ENCODE results near the gene TRIM14.
"Not testable (repeated sequence)": the region's sequence is repeated elsewhere in the genome, so short reads cannot be mapped to it uniquely, and the experiment has no call there.

Gene TRIM14

DNA sequence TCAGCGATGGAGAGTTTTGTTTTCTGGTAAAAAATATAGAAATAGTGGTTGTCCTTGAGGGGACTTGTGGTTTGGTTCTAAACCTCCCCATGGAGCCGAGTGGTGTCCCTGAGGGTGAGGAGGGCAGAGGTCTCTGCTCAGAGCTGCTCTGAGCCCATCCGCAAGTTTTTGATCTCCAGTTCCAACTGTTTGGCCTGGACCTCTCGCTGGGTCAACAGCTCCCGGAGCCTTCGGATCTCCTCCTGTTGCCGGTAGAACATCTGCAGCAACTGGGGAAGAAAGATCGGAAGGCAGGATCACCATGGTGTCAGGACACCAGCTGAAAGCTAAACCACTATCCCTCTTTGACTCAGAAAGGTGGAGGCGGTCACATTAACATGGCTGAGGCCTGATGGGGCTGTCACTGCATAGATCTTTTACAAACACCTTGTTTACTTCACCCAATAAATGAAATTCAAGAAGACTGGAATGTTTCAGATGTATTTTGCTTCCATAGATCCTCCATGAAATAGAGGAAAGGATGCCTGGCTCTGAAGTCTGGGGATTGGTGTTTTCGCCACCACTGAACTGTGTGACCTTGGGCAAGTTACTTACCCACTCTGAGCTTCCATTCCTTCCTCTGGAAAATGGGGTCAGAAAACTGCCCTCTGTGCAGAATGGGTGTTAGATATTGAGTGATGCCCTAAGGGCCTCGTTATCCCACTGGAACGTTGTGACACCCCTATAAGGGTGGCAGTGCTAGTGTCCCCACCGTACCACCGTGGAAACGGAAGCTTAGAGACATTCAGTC, 5.8 kb upstream of the TRIM14 start:
- H3K36me3 ChIP-seq (ENCODE audit: control insufficient read depth, low read depth, low read length): no peaks in the 10 kb centered on the region
- no peak overlapping the region for H3K4me3 ChIP-seq (ENCODE audit: low read length)
- H3K9ac ChIP-seq (ENCODE audit: low read length): no peak overlapping the region
- H3K4me1 ChIP-seq (ENCODE audit: control insufficient read depth, low read depth, low read length): no peaks in the 10 kb centered on the region
- no peaks in the 10 kb centered on the region for H3K27me3 ChIP-seq (ENCODE audit: control insufficient read depth, insufficient read depth, low read length)
- no peaks in the 10 kb centered on the region for H3K9me3 ChIP-seq (ENCODE audit: control insufficient read depth, low read depth, low read length)
- no peak overlapping the region for H3K27ac ChIP-seq (ENCODE audit: low read length)

GRCh38 chr9:98124091-98124490, 5.1 kb upstream of the TRIM14 start:
- not testable (repeated sequence) for H3K4me1 ChIP-seq (ENCODE audit: control insufficient read depth, low read depth, low read length); H3K27me3 ChIP-seq (ENCODE audit: control insufficient read depth, insufficient read depth, low read length); H3K9ac ChIP-seq (ENCODE audit: low read length); H3K4me3 ChIP-seq (ENCODE audit: low read length); H3K9me3 ChIP-seq (ENCODE audit: control insufficient read depth, low read depth, low read length); H3K36me3 ChIP-seq (ENCODE audit: control insufficient read depth, low read depth, low read length); H3K27ac ChIP-seq (ENCODE audit: low read length)

- H3K9me3 ChIP-seq (ENCODE audit: control insufficient read depth, low read depth, low read length): no peaks in the 10 kb centered on the region
- H3K27me3 ChIP-seq (ENCODE audit: control insufficient read depth, insufficient read depth, low read length): no peaks in the 10 kb centered on the region
- H3K27ac ChIP-seq (ENCODE audit: low read length): no peak overlapping the region
- H3K4me3 ChIP-seq (ENCODE audit: low read length): no peak overlapping the region
- no peaks in the 10 kb centered on the region for H3K4me1 ChIP-seq (ENCODE audit: control insufficient read depth, low read depth, low read length)
- H3K36me3 ChIP-seq (ENCODE audit: control insufficient read depth, low read depth, low read length): no peaks in the 10 kb centered on the region
- no peak overlapping the region for H3K9ac ChIP-seq (ENCODE audit: low read length)
Observed at GRCh38 chr9:98121058-98121457, 2.0 kb upstream of the TRIM14 start.

- Histone ChIP-seq H3K27me3 (ENCODE audit: control insufficient read depth, insufficient read depth, low read length) (no peaks in the 10 kb centered on the region), H3K36me3 (ENCODE audit: control insufficient read depth, low read depth, low read length) (no peaks in the 10 kb centered on the region), H3K4me1 (ENCODE audit: control insufficient read depth, low read depth, low read length) (no peaks in the 10 kb centered on the region), H3K27ac (ENCODE audit: low read length) (no peak overlapping the region), H3K9ac (ENCODE audit: low read length) (no peak overlapping the region), H3K9me3 (ENCODE audit: control insufficient read depth, low read depth, low read length) (no peaks in the 10 kb centered on the region), H3K4me3 (ENCODE audit: low read length) (no peak overlapping the region)
Observed at GRCh38 chr9:98120476-98120875, 1.5 kb upstream of the TRIM14 start.

- H3K4me1 ChIP-seq (ENCODE audit: control insufficient read depth, low read depth, low read length): no peaks in the 10 kb centered on the region
Observed at GRCh38 chr9:98117984-98118639, 910 bp downstream of the TRIM14 start.

DNA sequence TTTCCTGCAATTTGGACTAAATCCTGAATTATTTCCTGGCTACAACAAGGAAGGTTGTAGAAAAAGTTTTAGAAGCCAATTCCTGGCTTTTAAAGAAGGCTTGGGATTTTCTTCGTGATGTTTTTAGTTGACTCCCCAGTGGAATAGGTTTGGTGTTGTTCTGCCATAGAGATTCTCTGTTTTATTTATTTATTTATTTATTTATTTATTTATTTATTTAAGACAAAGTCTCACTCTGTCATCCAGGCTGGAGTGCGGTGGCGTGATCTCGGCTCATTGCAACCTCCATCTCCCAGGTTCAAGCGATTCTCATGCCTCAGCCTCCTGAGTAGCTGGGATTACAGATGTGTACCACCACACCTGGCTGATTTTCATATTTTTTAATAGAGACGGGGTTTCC, 1.9 kb downstream of the TRIM14 start:
- not testable (repeated sequence) for H3K4me3 ChIP-seq (ENCODE audit: low read length); H3K4me1 ChIP-seq (ENCODE audit: control insufficient read depth, low read depth, low read length); H3K9me3 ChIP-seq (ENCODE audit: control insufficient read depth, low read depth, low read length); H3K36me3 ChIP-seq (ENCODE audit: control insufficient read depth, low read depth, low read length); H3K9ac ChIP-seq (ENCODE audit: low read length); H3K27ac ChIP-seq (ENCODE audit: low read length); H3K27me3 ChIP-seq (ENCODE audit: control insufficient read depth, insufficient read depth, low read length)

More at GRCh38 chr9:98117984-98118639, 910 bp downstream of the TRIM14 start:
- H3K9ac ChIP-seq (ENCODE audit: low read length): peak overlapping the region; percentile 40
- no peaks in the 10 kb centered on the region for H3K36me3 ChIP-seq (ENCODE audit: control insufficient read depth, low read depth, low read length)
- H3K4me3 ChIP-seq (ENCODE audit: low read length): peak overlapping the region; percentile 61
- H3K9me3 ChIP-seq (ENCODE audit: control insufficient read depth, low read depth, low read length): no peaks in the 10 kb centered on the region
- H3K27me3 ChIP-seq (ENCODE audit: control insufficient read depth, insufficient read depth, low read length): no peaks in the 10 kb centered on the region
- no peak overlapping the region for H3K27ac ChIP-seq (ENCODE audit: low read length)

- peaks cover 3% of the 10 kb centered on the region for H3K36me3 ChIP-seq (ENCODE audit: control insufficient read depth, low read depth, low read length)
- H3K4me3 ChIP-seq (ENCODE audit: low read length): no peak overlapping the region
- H3K4me1 ChIP-seq (ENCODE audit: control insufficient read depth, low read depth, low read length): no peaks in the 10 kb centered on the region
- H3K9me3 ChIP-seq (ENCODE audit: control insufficient read depth, low read depth, low read length): no peaks in the 10 kb centered on the region
- no peak overlapping the region for H3K9ac ChIP-seq (ENCODE audit: low read length)
- no peak overlapping the region for H3K27ac ChIP-seq (ENCODE audit: low read length)
- H3K27me3 ChIP-seq (ENCODE audit: control insufficient read depth, insufficient read depth, low read length): no peaks in the 10 kb centered on the region
Observed at GRCh38 chr9:98109052-98109451, 10.0 kb downstream of the TRIM14 start.

DNA sequence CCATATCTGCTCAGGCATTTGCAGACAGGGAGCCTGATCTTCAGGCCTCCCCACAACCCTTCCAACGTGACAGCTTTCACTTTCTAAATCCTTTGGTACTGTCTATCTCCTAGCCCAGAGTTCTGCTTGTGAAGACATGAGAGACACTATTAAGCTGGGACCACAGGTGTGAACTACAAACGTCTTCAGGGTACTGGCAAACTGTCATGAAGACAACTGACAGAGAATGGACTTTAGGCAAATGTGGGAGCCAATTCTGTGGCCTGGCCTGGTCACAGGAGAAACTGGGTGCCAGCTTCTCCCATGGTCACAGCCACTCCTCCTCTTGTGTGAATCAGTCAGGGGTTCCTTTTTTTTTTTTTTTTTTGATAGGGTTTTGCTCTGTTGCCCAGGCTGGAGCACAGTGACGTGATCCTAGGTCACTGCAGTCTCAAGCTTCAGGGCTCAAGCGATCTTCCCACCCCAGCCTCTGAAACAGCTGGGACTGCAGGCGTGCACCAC, 10.4 kb downstream of the TRIM14 start:
- Histone ChIP-seq H3K9ac (ENCODE audit: low read length) (no peak overlapping the region), H3K4me3 (ENCODE audit: low read length) (no peak overlapping the region), H3K36me3 (ENCODE audit: control insufficient read depth, low read depth, low read length) (peaks cover 3% of the 10 kb centered on the region), H3K9me3 (ENCODE audit: control insufficient read depth, low read depth, low read length) (no peaks in the 10 kb centered on the region), H3K27me3 (ENCODE audit: control insufficient read depth, insufficient read depth, low read length) (no peaks in the 10 kb centered on the region), H3K4me1 (ENCODE audit: control insufficient read depth, low read depth, low read length) (no peaks in the 10 kb centered on the region), H3K27ac (ENCODE audit: low read length) (no peak overlapping the region)

DNA sequence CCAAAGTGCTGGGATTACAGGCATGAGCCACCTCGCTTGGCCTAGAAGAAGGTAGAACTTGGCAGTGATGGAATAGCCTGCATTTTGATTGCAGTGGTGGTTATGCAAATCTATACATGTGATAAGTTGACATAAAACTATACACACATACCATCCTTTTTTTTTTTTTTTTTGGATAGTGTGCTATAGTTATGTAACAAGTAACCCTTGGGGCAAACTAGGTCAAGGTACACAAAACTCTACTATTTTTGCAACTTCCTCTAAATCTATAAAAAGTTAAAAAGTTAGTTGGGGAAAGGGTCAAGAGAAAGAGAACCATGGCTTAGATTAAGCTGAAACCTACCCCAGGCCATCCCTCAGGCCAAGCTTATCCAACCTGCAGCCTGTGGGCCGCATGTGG, 11.1 kb downstream of the TRIM14 start:
- Histone ChIP-seq H3K27ac (ENCODE audit: low read length) (no peak overlapping the region), H3K36me3 (ENCODE audit: control insufficient read depth, low read depth, low read length) (peaks cover 3% of the 10 kb centered on the region), H3K4me3 (ENCODE audit: low read length) (no peak overlapping the region), H3K9ac (ENCODE audit: low read length) (no peak overlapping the region), H3K9me3 (ENCODE audit: control insufficient read depth, low read depth, low read length) (no peaks in the 10 kb centered on the region), H3K4me1 (ENCODE audit: control insufficient read depth, low read depth, low read length) (no peaks in the 10 kb centered on the region), H3K27me3 (ENCODE audit: control insufficient read depth, insufficient read depth, low read length) (no peaks in the 10 kb centered on the region)

GRCh38 chr9:98105006-98105405, 14.0 kb downstream of the TRIM14 start:
- no peaks in the 10 kb centered on the region for H3K9me3 ChIP-seq (ENCODE audit: control insufficient read depth, low read depth, low read length)
- no peak overlapping the region for H3K4me3 ChIP-seq (ENCODE audit: low read length)
- H3K36me3 ChIP-seq (ENCODE audit: control insufficient read depth, low read depth, low read length): peaks cover 3% of the 10 kb centered on the region
- H3K27ac ChIP-seq (ENCODE audit: low read length): no peak overlapping the region
- no peaks in the 10 kb centered on the region for H3K27me3 ChIP-seq (ENCODE audit: control insufficient read depth, insufficient read depth, low read length)
- H3K9ac ChIP-seq (ENCODE audit: low read length): no peak overlapping the region
- peaks cover 8% of the 10 kb centered on the region for H3K4me1 ChIP-seq (ENCODE audit: control insufficient read depth, low read depth, low read length)

DNA sequence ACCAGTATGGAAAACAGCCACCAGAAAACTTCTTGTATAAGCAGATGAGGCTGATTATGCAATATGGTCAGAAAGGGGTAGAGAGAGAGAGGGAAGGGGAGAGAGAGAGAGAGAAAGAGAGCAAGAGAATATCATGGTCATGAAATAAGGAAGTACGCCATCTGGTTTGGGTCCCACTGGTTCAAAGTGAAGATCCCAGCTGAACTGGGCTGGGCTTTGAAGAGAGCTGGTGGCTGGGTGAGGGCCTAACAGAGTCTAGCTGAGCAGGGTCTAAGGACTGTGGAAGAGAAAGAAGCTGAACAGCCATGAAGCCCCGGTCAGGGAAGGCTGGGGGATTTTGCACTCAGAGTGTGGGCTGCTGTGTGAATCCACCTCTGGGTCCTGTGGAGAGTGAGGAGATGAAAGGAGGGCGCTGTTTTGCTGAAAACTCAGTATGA, 14.6 kb downstream of the TRIM14 start:
- H3K9ac ChIP-seq (ENCODE audit: low read length): no peak overlapping the region
- H3K27ac ChIP-seq (ENCODE audit: low read length): no peak overlapping the region

DNA sequence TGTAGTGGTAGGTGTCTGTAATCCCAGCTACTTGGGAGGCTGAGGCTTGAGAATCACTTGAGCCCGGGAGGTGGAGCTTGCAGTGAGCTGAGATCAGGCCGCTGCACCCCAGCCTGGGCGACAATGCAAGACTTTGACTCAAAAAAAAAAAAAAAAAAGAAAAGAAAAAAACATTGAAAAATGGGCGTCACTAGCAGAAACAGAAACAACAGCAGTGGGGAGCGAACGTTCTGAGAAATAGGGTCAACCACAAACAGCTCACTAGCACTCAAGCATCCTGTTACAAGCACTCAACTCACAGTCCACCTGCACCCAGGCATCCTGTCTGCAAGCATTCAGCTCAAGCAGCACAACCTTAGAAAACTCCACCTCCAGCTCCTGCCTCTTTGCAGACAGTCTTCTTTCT, 17.2 kb downstream of the TRIM14 start:
- Histone ChIP-seq H3K27me3 (ENCODE audit: control insufficient read depth, insufficient read depth, low read length) (no peaks in the 10 kb centered on the region), H3K36me3 (ENCODE audit: control insufficient read depth, low read depth, low read length) (peaks cover 5% of the 10 kb centered on the region), H3K27ac (ENCODE audit: low read length) (no peak overlapping the region), H3K9me3 (ENCODE audit: control insufficient read depth, low read depth, low read length) (no peaks in the 10 kb centered on the region), H3K9ac (ENCODE audit: low read length) (no peak overlapping the region), H3K4me1 (ENCODE audit: control insufficient read depth, low read depth, low read length) (peaks cover 8% of the 10 kb centered on the region), H3K4me3 (ENCODE audit: low read length) (no peak overlapping the region)

More for the DNA sequence above, 14.6 kb downstream of the TRIM14 start:
- Histone ChIP-seq H3K36me3 (ENCODE audit: control insufficient read depth, low read depth, low read length) (peaks cover 7% of the 10 kb centered on the region), H3K4me1 (ENCODE audit: control insufficient read depth, low read depth, low read length) (peaks cover 8% of the 10 kb centered on the region), H3K27me3 (ENCODE audit: control insufficient read depth, insufficient read depth, low read length) (no peaks in the 10 kb centered on the region), H3K9me3 (ENCODE audit: control insufficient read depth, low read depth, low read length) (no peaks in the 10 kb centered on the region), H3K4me3 (ENCODE audit: low read length) (no peak overlapping the region)

Measured in iPS-18a (cell line).